Gastrocnemius medialis (tissue), 4 donors: ENCODE results near the gene IFRD1. TPM values are rescaled to one million over a fixed set of nuclear protein-coding genes. Genes with fewer than 3 reads are reported as not detected.

Experiments
- ATAC-seq, 2 donors: fragments of 150-250 bp; one replicate each; pipeline ENCODE4 v1.9.1; 2016
- DNase-seq, 2 donors: peaks; one replicate each; pipeline ENCODE4 v3.0.0-alpha.2; 2019
- H3K27ac ChIP-seq, 4 donors: fragments of 200-600 bp; sonication (generic); 1 replicate in 1 of 4; 2 replicates in 3 of 4; pipeline ENCODE4 v1.5.1; 2016 to 2018; ENCODE audit warnings: mild to moderate bottlenecking in 2 of 4, moderate library complexity in 1 of 4
- H3K27me3 ChIP-seq, 3 donors: fragments of 200-600 bp; sonication (generic) in 2 of 3; 1 replicate in 1 of 3; 2 replicates in 2 of 3; pipeline versions ENCODE4 v1.5.1 to v1.6.0; 2016 to 2019; ENCODE audit warnings: mild to moderate bottlenecking in 1 of 3, moderate library complexity in 1 of 3
- H3K36me3 ChIP-seq, 2 donors: fragments of 200-600 bp; sonication (generic) in 1 of 2; one replicate each; pipeline ENCODE4 v1.5.1; 2017 to 2018
- H3K4me1 ChIP-seq, 2 donors: fragments of 200-600 bp; sonication (generic) in 1 of 2; one replicate each; pipeline ENCODE4 v1.5.1; 2016 to 2017; ENCODE audit warnings: mild to moderate bottlenecking in 2 of 2
- H3K4me3 ChIP-seq, 4 donors: fragments of 200-600 bp; sonication (generic) in 3 of 4; 1 replicate in 1 of 4; 2 replicates in 3 of 4; pipeline ENCODE4 v1.5.1; 2016 to 2019; ENCODE audit warnings: mild to moderate bottlenecking in 2 of 4
- H3K9me3 ChIP-seq, 3 donors: fragments of 200-600 bp; sonication (generic) in 2 of 3; 1 replicate in 1 of 3; 2 replicates in 2 of 3; pipeline ENCODE4 v1.5.1; 2016 to 2019
- POLR2A ChIP-seq, 2 donors: fragments of 450-650 bp; IDR thresholded peaks; one replicate each; pipeline ENCODE4 v1.6.1; 2017; ENCODE audit warnings: antibody characterized with exemption in 2 of 2, mild to moderate bottlenecking in 2 of 2, moderate library complexity in 2 of 2
- in situ Hi-C, 4 donors: fragments of 200-750 bp; cut with MboI; loops; one replicate each; pipeline versions ENCODE4 v1.15.0 to v1.8.0; 2017; ENCODE audit warnings: low sequenced_read_pairs in 4 of 4
- intact Hi-C: fragments of 100-400 bp; cut with DNase I; formaldehyde crosslinking; loops from one replicate; pipeline ENCODE4 v1.15.1; 2023; ENCODE audit warnings: low total_unique reads
- total RNA-seq, 4 donors: library from RNA; depleted of rRNA; stranded (reverse); fragments of >200 nt; gene quantifications; one replicate each; pipeline versions ENCODE4 v1.1.0 to v1.2.3, GENCODE V29; 2016
- TF ChIP-seq, protein P1 (sequence below), 5 experiments: fragments of 450-650 bp in 3 of 5; fragments of 200-600 bp in 2 of 5; sonication (generic) in 2 of 5; IDR thresholded peaks in 4 of 5; conservative IDR thresholded peaks in 1 of 5; 1 replicate in 4 of 5; 2 replicates in 1 of 5; pipeline ENCODE4 v1.5.1; 2016 to 2019; ENCODE audit warnings: antibody characterized with exemption in 5 of 5, mild to moderate bottlenecking in 3 of 5, moderate library complexity in 3 of 5

The IFRD1 gene
- total RNA-seq, 4 donors from 2014 or later: 37.8 to 70.8 (median 50.1) TPM

DNA sequence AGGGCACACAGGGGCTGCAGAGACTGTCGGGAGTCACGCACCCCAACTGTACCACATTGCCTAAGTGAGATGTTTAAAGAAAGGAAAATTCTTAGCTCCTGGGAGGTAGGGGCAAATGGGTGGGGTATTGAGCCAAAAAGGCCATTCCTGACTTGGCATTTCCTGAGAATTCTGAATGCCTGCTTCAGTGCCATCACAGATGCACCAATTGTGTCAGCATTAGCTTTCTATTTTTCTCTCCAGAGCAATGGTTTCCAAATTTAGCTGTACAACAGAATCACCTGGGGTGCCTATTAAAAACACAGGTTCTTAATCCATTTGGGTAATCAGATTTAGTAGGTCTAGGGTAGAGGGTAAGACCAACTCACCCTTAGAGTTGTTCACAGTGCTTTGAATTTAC, 73.6 kb downstream of the IFRD1 start:
- no peaks in the 10 kb centered on the region for H3K27me3 ChIP-seq
- H3K36me3 ChIP-seq: no peaks in the 10 kb centered on the region
- intact Hi-C loops (no loop called here), in situ Hi-C loops (loop anchor here in 2 of 4 donors (25.0 kb wide), 2 partner anchors 237 to 762 kb away; no protein-coding TSS in a partner anchor)
- ATAC-seq (no peak), DNase-seq (no peak)
- no peak overlapping the region for H3K27ac ChIP-seq
- TF ChIP-seq POLR2A (IDR thresholded peaks at IDR 0.05): no peak
- TF ChIP-seq, protein P1, sequence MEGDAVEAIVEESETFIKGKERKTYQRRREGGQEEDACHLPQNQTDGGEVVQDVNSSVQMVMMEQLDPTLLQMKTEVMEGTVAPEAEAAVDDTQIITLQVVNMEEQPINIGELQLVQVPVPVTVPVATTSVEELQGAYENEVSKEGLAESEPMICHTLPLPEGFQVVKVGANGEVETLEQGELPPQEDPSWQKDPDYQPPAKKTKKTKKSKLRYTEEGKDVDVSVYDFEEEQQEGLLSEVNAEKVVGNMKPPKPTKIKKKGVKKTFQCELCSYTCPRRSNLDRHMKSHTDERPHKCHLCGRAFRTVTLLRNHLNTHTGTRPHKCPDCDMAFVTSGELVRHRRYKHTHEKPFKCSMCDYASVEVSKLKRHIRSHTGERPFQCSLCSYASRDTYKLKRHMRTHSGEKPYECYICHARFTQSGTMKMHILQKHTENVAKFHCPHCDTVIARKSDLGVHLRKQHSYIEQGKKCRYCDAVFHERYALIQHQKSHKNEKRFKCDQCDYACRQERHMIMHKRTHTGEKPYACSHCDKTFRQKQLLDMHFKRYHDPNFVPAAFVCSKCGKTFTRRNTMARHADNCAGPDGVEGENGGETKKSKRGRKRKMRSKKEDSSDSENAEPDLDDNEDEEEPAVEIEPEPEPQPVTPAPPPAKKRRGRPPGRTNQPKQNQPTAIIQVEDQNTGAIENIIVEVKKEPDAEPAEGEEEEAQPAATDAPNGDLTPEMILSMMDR (IDR thresholded peaks at IDR 0.05 in 4 of 5, conservative IDR thresholded peaks at IDR 0.05 in 1 of 5): no peak
- no peaks in the 10 kb centered on the region for H3K9me3 ChIP-seq
- no peak overlapping the region for H3K4me3 ChIP-seq
- H3K4me1 ChIP-seq: no peaks in the 10 kb centered on the region

Other genes starting within 250 kb of the IFRD1 start
- gene DOCK4, start 244.1 kb upstream of the IFRD1 start, total RNA-seq: 10 to 100 TPM in 2 of 4 donors, 1 to 10 TPM in 2; 8.7 to 12.0 (median 10.2) TPM
- gene ZNF277, start 243.8 kb upstream of the IFRD1 start, total RNA-seq: 10 to 100 TPM; 12.2 to 16.5 (median 15.0) TPM
- gene LSMEM1, start 30.5 kb downstream of the IFRD1 start, total RNA-seq: 10 to 100 TPM in 1 of 4 donors, 1 to 10 TPM in 3; 2.2 to 18.4 (median 5.5) TPM